ENCODE measurements around the gene COPS2. TPM values are rescaled to one million over a fixed set of nuclear protein-coding genes. Genes with fewer than 3 reads are reported as not detected.

Gene COPS2
- total RNA-seq, 1 experiment from 2014 or later, result 68.6 TPM

DNA sequence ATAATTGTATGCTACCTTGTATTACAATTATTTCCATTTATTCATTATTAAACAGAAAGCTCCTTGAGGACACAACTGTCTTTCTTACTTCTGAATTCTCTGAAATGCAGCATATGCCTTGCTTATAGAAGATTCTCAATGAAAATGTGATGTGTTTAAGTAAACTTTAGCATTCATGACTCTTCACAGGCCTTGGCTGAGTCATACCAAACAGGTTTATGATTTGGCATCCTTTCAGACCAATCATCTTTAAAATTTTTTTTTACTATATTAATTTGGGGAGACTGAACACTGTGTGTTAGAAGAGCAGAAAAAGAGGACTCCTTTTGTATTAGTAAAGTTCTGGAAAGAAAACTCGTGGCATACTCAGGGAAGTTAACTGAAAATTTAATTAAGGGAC is 8.3 kb upstream of the COPS2 start:
- TF ChIP-seq, protein P1, sequence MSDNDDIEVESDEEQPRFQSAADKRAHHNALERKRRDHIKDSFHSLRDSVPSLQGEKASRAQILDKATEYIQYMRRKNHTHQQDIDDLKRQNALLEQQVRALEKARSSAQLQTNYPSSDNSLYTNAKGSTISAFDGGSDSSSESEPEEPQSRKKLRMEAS (CRISPR knock-in tag; IDR thresholded peaks at IDR 0.05), result no peak
- TF ChIP-seq TEAD1 (CRISPR knock-in tag; IDR thresholded peaks at IDR 0.05) (no peak), STAT6 (CRISPR knock-in tag; conservative IDR thresholded peaks at IDR 0.05; ENCODE audit: low read depth) (no peak), RELA (CRISPR knock-in tag; IDR thresholded peaks at IDR 0.05; ENCODE audit: borderline replicate concordance) (no peak), ATF1 (CRISPR knock-in tag; IDR thresholded peaks at IDR 0.05) (no peak)
- Mint-ChIP-seq H3K27ac (no peak overlapping the region), H3K36me3 (no peaks in the 10 kb centered on the region), H3K27me3 (ENCODE audit: low read depth) (no peaks in the 10 kb centered on the region), H3K4me1 (no peaks in the 10 kb centered on the region), H3K4me3 (no peak overlapping the region), H3K9me3 (no peaks in the 10 kb centered on the region)
- DNase-seq (ENCODE audit: low spot score), result no peak
- no peak for ATAC-seq
- ChIA-PET POLR2A (no interaction called here), CTCF (no interaction called here)

- Mint-ChIP-seq H3K4me3 (peak overlapping the region; percentile 99), H3K27me3 (ENCODE audit: low read depth) (no peaks in the 10 kb centered on the region), H3K9me3 (no peaks in the 10 kb centered on the region), H3K27ac (peak overlapping the region; percentile 83), H3K4me1 (peaks cover 28% of the 10 kb centered on the region), H3K36me3 (peaks cover 3% of the 10 kb centered on the region; the same call in 1 of the 2 replicates)
- no peak for TF ChIP-seq GRHL2 (CRISPR knock-in tag; IDR thresholded peaks at IDR 0.05; ENCODE audit: insufficient replicate concordance, severe bottlenecking)
- TF ChIP-seq ZBTB43 (CRISPR knock-in tag; IDR thresholded peaks at IDR 0.05), result 0 out of 2 replicates have a peak, but pooled peaks have one; percentile 7
- TF ChIP-seq TEAD1 (CRISPR knock-in tag; IDR thresholded peaks at IDR 0.05), result 0 out of 2 replicates have a peak, but pooled peaks have one; percentile 1
- CTCF ChIA-PET, result interaction anchor here (1.1 to 1.8 kb wide), 5 partner anchors 9 to 294 kb away, joined by 4 to 8 read pairs (median 5); partner anchors contain the start of gene GALK2
- ATAC-seq (no peak), DNase-seq (ENCODE audit: low spot score) (no peak)
- POLR2A ChIA-PET, result interaction anchor here (1.0 to 1.8 kb wide), 2 partner anchors 14 to 278 kb away, joined by 4 to 17 read pairs; partner anchors contain the start of genes EID1 and GALK2
Observed at GRCh38 chr15:49155834-49156627, 632 bp upstream of the COPS2 start.

DNA sequence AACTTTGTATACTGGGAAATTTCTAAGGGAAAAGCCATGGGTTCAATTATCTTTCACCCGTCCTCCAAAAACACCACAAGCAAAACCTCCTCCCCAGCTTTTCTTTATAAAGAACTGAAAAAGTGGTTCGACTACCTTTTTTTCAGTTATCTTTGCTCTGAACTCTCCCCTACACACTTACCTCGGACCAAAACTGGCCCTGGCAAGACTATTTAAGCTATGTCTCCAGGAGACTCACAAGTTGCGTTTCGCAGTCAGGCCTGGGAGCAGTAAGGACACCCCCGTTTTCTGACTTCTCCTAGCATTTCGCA is 645 bp downstream of the COPS2 start:
- Mint-ChIP-seq H3K36me3 (peaks cover 3% of the 10 kb centered on the region; the same call in 1 of the 2 replicates), H3K4me3 (peak overlapping the region; percentile 99), H3K4me1 (peaks cover 31% of the 10 kb centered on the region), H3K27me3 (ENCODE audit: low read depth) (no peaks in the 10 kb centered on the region), H3K27ac (peak overlapping the region; percentile 97), H3K9me3 (no peaks in the 10 kb centered on the region)
- no peak for ATAC-seq
- ChIA-PET CTCF (interaction anchor here (1.4 to 1.8 kb wide), 2 partner anchors 15 to 293 kb away, joined by 5 to 6 read pairs; partner anchors contain the start of gene GALK2), POLR2A (interaction anchor here (1.8 kb wide), 1 partner anchor 15 kb away, joined by 17 read pairs; the partner anchor contains the start of gene GALK2)
- TF ChIP-seq ZNF121 (CRISPR knock-in tag; IDR thresholded peaks at IDR 0.05), result no peak
- no peak for TF ChIP-seq ZBTB21 (CRISPR knock-in tag; IDR thresholded peaks at IDR 0.05; ENCODE audit: borderline replicate concordance)
- TF ChIP-seq, protein P2, sequence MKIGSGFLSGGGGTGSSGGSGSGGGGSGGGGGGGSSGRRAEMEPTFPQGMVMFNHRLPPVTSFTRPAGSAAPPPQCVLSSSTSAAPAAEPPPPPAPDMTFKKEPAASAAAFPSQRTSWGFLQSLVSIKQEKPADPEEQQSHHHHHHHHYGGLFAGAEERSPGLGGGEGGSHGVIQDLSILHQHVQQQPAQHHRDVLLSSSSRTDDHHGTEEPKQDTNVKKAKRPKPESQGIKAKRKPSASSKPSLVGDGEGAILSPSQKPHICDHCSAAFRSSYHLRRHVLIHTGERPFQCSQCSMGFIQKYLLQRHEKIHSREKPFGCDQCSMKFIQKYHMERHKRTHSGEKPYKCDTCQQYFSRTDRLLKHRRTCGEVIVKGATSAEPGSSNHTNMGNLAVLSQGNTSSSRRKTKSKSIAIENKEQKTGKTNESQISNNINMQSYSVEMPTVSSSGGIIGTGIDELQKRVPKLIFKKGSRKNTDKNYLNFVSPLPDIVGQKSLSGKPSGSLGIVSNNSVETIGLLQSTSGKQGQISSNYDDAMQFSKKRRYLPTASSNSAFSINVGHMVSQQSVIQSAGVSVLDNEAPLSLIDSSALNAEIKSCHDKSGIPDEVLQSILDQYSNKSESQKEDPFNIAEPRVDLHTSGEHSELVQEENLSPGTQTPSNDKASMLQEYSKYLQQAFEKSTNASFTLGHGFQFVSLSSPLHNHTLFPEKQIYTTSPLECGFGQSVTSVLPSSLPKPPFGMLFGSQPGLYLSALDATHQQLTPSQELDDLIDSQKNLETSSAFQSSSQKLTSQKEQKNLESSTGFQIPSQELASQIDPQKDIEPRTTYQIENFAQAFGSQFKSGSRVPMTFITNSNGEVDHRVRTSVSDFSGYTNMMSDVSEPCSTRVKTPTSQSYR (CRISPR knock-in tag; IDR thresholded peaks at IDR 0.05), result no peak
- no peak for TF ChIP-seq ETV6 (CRISPR knock-in tag; IDR thresholded peaks at IDR 0.05)
- no peak for TF ChIP-seq NFATC4 (CRISPR knock-in tag; IDR thresholded peaks at IDR 0.05)
- DNase-seq (ENCODE audit: low spot score), result no peak
